Breast epithelium (tissue), 4 donors: ENCODE measurements around the gene C6orf89. TPM values are rescaled to one million over a fixed set of nuclear protein-coding genes. Genes with fewer than 3 reads are reported as not detected.

Source experiments
- DNase-seq, 2 donors: peaks; one replicate each; pipeline ENCODE4 v3.0.0-alpha.2; 2019; ENCODE audit warnings: low spot score in 2 of 2
- H3K27ac ChIP-seq, 2 donors: fragments of 200-600 bp; sonication (generic) in 1 of 2; one replicate each; pipeline ENCODE4 v1.5.1; 2016 to 2019; ENCODE audit warnings: mild to moderate bottlenecking in 1 of 2
- H3K27me3 ChIP-seq, 2 donors: fragments of 200-600 bp; sonication (generic) in 1 of 2; one replicate each; pipeline versions ENCODE4 v1.5.1 to v1.6.0; 2017 to 2019; ENCODE audit warnings: control low read depth in 1 of 2, mild to moderate bottlenecking in 1 of 2
- H3K36me3 ChIP-seq: fragments of 200-600 bp; one replicate; pipeline ENCODE4 v1.5.1; 2019
- H3K4me1 ChIP-seq, 2 donors: fragments of 200-600 bp; sonication (generic); one replicate each; pipeline ENCODE4 v1.5.1; 2016 to 2019; ENCODE audit warnings: control low read depth in 1 of 2
- H3K4me3 ChIP-seq, 3 donors: fragments of 200-600 bp; sonication (generic); 1 replicate in 2 of 3; 2 replicates in 1 of 3; pipeline ENCODE4 v1.5.1; 2016 to 2019; ENCODE audit warnings: mild to moderate bottlenecking in 3 of 3, moderate library complexity in 2 of 3
- H3K9me3 ChIP-seq, 2 donors: fragments of 200-600 bp; sonication (generic) in 1 of 2; one replicate each; pipeline ENCODE4 v1.5.1; 2016 to 2019; ENCODE audit warnings: control low read depth in 1 of 2
- CTCF ChIP-seq, 3 donors: fragments of 450-650 bp; IDR thresholded peaks; one replicate each; pipeline ENCODE4 v1.5.1; 2016 to 2017; ENCODE audit warnings: antibody characterized with exemption in 3 of 3, mild to moderate bottlenecking in 3 of 3, moderate library complexity in 3 of 3
- POLR2A ChIP-seq: fragments of 450-650 bp; IDR thresholded peaks from one replicate; pipeline ENCODE4 v1.6.1; 2016; ENCODE audit warnings: antibody characterized with exemption, mild to moderate bottlenecking, moderate library complexity
- POLR2AphosphoS5 ChIP-seq, 3 donors: sonication (generic); formaldehyde crosslinking; IDR thresholded peaks; one replicate each; pipeline ENCODE4 v1.6.1; 2017; ENCODE audit warnings: antibody characterized with exemption in 3 of 3
- intact Hi-C: fragments of 100-400 bp; cut with DNase I; formaldehyde crosslinking; loops from one replicate; pipeline ENCODE4 v1.15.1; 2023; ENCODE audit warnings: low total_unique reads
- total RNA-seq, 3 donors: library from RNA; depleted of rRNA; stranded (reverse); fragments of >200 nt; gene quantifications; one replicate each; pipeline ENCODE4 v1.1.0, GENCODE V29; 2016

C6orf89 gene
- total RNA-seq, 3 donors from 2014 or later, result 32.8 to 58.7 (median 45.4) TPM

GRCh38 chr6:36915599-36915998 lies 29.8 kb downstream of the C6orf89 start:
- intact Hi-C loops, result no loop called here
- Histone ChIP-seq H3K36me3 (no peaks in the 10 kb centered on the region), H3K27ac (peak overlapping the region; percentile 82 to 86)

GRCh38 chr6:36916126-36916525 lies 30.4 kb downstream of the C6orf89 start:
- TF ChIP-seq CTCF (IDR thresholded peaks at IDR 0.05) (no peak), POLR2A (no peak), POLR2AphosphoS5 (IDR thresholded peaks at IDR 0.05) (no peak)
- intact Hi-C loops, result no loop called here
- no peak for DNase-seq
- Histone ChIP-seq H3K4me1 (peaks cover 3 to 6% of the 10 kb centered on the region in 2 donors), H3K27ac (peak overlapping the region; percentile 82 to 86), H3K4me3 (no peak overlapping the region), H3K36me3 (no peaks in the 10 kb centered on the region), H3K9me3 (no peaks in the 10 kb centered on the region), H3K27me3 (no peaks in the 10 kb centered on the region)

More at GRCh38 chr6:36915599-36915998, 29.8 kb downstream of the C6orf89 start:
- no peaks in the 10 kb centered on the region for H3K9me3 ChIP-seq
- no peak for DNase-seq
- H3K4me1 ChIP-seq, result peaks cover 3 to 6% of the 10 kb centered on the region in 2 donors
- H3K27me3 ChIP-seq, result no peaks in the 10 kb centered on the region
- H3K4me3 ChIP-seq, result no peak overlapping the region
- TF ChIP-seq CTCF (IDR thresholded peaks at IDR 0.05) (no peak), POLR2A (no peak), POLR2AphosphoS5 (IDR thresholded peaks at IDR 0.05) (no peak)

GRCh38 chr6:36917541-36918193 lies 31.9 kb downstream of the C6orf89 start:
- peak overlapping the region; percentile 86 to 92 for H3K27ac ChIP-seq
- H3K27me3 ChIP-seq, result no peaks in the 10 kb centered on the region
- TF ChIP-seq POLR2A (no peak), POLR2AphosphoS5 (IDR thresholded peaks at IDR 0.05) (peak in 1 of 3 donors; percentile 59)
- no peak for DNase-seq
- H3K9me3 ChIP-seq, result no peaks in the 10 kb centered on the region
- intact Hi-C loops, result no loop called here
- peaks cover 0 to 6% of the 10 kb centered on the region in 2 donors for H3K4me1 ChIP-seq
- H3K4me3 ChIP-seq, result no peak overlapping the region
- H3K36me3 ChIP-seq, result no peaks in the 10 kb centered on the region

GRCh38 chr6:36920049-36920448 lies 34.3 kb downstream of the C6orf89 start:
- Histone ChIP-seq H3K27ac (peak overlapping the region; percentile 40 to 73), H3K4me1 (no peaks in the 10 kb centered on the region), H3K4me3 (no peak overlapping the region), H3K9me3 (no peaks in the 10 kb centered on the region), H3K36me3 (no peaks in the 10 kb centered on the region), H3K27me3 (no peaks in the 10 kb centered on the region)
- TF ChIP-seq CTCF (IDR thresholded peaks at IDR 0.05), result no peak
- no peak for TF ChIP-seq POLR2A
- TF ChIP-seq POLR2AphosphoS5 (IDR thresholded peaks at IDR 0.05), result no peak
- intact Hi-C loops, result no loop called here
- DNase-seq, result no peak

GRCh38 chr6:36920546-36920945 lies 34.8 kb downstream of the C6orf89 start:
- peak overlapping the region; percentile 56 to 73 for H3K27ac ChIP-seq

More at GRCh38 chr6:36920546-36920945, 34.8 kb downstream of the C6orf89 start:
- intact Hi-C loops, result no loop called here
- no peak for DNase-seq
- no peaks in the 10 kb centered on the region for H3K4me1 ChIP-seq
- H3K27me3 ChIP-seq, result no peaks in the 10 kb centered on the region
- H3K9me3 ChIP-seq, result no peaks in the 10 kb centered on the region
- H3K36me3 ChIP-seq, result no peaks in the 10 kb centered on the region
- H3K4me3 ChIP-seq, result no peak overlapping the region
- TF ChIP-seq CTCF (IDR thresholded peaks at IDR 0.05) (no peak), POLR2AphosphoS5 (IDR thresholded peaks at IDR 0.05) (no peak), POLR2A (no peak)
